ENCODE data around the gene SYF2. TPM values are rescaled to one million over a fixed set of nuclear protein-coding genes. Genes with fewer than 3 reads are reported as not detected.

Gene SYF2
- total RNA-seq, 2 experiments from 2014 or later, result 39.0 to 42.4 TPM

DNA sequence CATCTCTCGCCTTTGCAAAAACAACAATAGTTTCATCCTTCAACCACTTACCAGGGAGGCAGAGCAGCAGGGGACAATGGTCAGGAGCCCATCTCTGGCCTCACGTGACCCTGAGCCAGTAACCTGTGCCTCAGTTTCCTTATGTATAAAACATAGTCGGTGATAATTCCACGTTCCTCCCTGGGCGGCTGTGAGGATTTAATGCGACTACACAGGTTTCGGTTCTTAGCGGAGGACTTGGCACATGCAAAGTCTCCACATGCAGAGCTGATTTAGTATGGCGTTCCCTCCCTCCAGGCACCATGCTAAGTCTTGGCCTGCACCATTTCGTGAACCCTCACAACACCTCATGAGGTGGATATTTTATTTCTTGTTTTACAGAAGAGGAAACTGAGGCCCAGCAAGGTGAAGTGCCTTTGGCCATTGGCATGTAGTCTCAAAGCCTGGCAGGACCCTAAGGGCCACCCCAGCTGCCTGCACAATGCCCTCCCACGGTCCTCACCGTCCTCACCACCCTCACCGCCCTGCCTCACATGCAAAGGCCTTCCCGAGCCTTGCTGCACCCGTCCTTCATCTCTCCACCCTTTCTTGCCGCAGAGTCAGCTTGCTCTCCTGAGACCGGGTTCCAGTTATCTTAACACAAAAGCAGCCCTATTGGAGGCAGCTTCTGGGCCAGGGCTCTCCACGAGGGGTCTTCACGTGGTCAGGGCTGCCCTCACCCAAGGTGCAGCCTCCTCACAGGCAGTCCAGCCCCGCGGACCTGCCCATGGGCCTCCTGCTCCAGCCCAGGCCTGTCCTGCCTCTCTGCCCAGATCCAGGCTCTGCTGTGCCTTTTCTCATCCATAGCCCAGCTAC lies 48.9 kb downstream of the SYF2 start:
- ChIA-PET CTCF (interaction anchor here (0.6 kb wide), 1 partner anchor 1862 kb away, joined by 3 read pairs; no protein-coding TSS in a partner anchor), POLR2A (no interaction called here)
- no peaks in the 10 kb centered on the region for H3K4me1 Mint-ChIP-seq
- intact Hi-C loops (cut with DNase I, micrococcal nuclease), result no loop called here
- H3K9me3 Mint-ChIP-seq (ENCODE audit: low read depth), result no peaks in the 10 kb centered on the region
- H3K4me3 Mint-ChIP-seq, result no peak overlapping the region
- H3K36me3 Mint-ChIP-seq (ENCODE audit: low read depth), result no peaks in the 10 kb centered on the region
- H3K27me3 Mint-ChIP-seq, result no peaks in the 10 kb centered on the region
- H3K27ac Mint-ChIP-seq, result no peak overlapping the region
- ATAC-seq (no peak), DNase-seq (no peak)

DNA sequence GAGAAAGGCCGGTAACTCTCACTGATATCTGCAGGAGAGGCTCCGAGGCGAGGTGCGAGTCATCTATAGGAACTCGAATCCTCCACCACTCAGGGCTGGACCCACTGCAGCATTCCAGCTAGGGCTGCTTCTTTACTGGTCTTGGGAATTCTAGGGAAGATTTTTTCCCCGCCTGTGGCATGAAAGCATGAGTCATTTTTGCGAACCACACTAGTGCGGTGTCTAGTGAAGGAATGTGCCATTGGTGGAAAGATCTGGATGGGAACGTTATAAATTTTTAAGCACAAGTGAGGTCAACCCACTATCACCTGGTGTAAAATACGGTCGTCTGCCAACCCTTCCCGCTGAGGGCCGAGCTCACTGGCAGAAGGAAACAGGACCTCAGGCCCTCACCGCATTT lies 49.7 kb downstream of the SYF2 start:
- intact Hi-C loops (cut with DNase I, micrococcal nuclease), result no loop called here
- Mint-ChIP-seq H3K4me3 (no peak overlapping the region), H3K4me1 (no peaks in the 10 kb centered on the region), H3K36me3 (ENCODE audit: low read depth) (no peaks in the 10 kb centered on the region), H3K27ac (no peak overlapping the region), H3K27me3 (no peaks in the 10 kb centered on the region), H3K9me3 (ENCODE audit: low read depth) (no peaks in the 10 kb centered on the region)
- ATAC-seq (no peak), DNase-seq (no peak)
- POLR2A ChIA-PET, result no interaction called here
- CTCF ChIA-PET, result interaction anchor here (0.6 kb wide), 1 partner anchor 1863 kb away, joined by 3 read pairs; no protein-coding TSS in a partner anchor

DNA sequence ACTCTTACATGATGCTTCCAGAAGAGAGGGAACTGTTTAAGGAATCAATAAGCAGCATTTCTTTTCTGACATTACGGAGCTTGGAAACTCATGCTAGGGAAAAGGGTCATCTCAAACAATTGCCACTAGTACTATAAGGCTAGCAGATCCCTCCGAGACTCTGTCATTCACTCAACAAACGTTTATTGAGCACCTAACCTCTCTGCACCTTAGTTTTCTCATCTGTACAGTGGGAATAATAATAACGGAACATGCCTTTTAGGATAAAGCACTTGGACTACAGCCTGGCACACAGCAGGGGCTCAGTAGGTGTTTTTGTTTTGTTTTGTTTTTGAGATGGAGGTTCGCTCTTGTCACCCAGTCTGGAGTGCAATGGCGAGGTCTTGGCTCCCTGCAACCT lies 51.3 kb downstream of the SYF2 start:
- Mint-ChIP-seq H3K27me3 (no peaks in the 10 kb centered on the region), H3K9me3 (ENCODE audit: low read depth) (peaks cover 10% of the 10 kb centered on the region), H3K27ac (no peak overlapping the region), H3K36me3 (ENCODE audit: low read depth) (no peaks in the 10 kb centered on the region), H3K4me1 (no peaks in the 10 kb centered on the region), H3K4me3 (no peak overlapping the region)
- POLR2A ChIA-PET, result no interaction called here
- CTCF ChIA-PET, result interaction anchor here (1.1 kb wide), 1 partner anchor 22 kb away, joined by 3 read pairs; no protein-coding TSS in a partner anchor
- DNase-seq, result no peak
- intact Hi-C loops (cut with DNase I, micrococcal nuclease), result no loop called here
- ATAC-seq, result no peak

DNA sequence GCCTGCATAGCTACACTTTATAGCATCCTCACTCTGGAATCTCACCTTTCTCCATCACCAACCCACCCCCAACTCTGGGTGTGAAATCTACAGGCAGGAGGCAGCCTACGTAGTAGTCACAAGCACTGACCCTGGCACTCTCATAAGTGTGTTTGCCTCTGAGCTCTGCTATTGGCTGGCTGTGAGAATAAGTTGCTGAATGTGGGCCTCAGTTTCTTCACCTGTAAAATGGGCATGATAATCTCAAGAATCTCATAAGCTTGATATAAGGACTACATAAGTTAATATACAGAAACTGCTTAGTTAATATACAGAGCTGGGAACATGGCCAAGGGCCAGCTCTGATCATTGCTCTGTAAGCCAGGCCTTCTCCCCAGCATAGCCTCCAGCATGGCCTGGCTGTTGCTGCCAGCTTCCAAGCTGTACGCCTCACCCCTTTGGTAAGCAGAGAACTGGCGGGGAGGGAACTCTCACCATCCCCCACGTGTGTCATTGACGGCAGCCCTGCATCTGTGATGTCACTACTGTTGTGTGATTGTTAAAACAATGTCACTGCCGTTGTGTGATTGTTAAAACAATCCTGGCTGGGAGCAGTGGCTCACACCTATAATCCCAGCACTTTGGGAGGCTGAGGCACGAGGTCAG lies 53.3 kb downstream of the SYF2 start:
- no peaks in the 10 kb centered on the region for H3K4me1 Mint-ChIP-seq
- no peak overlapping the region for H3K4me3 Mint-ChIP-seq
- ChIA-PET CTCF (no interaction called here), POLR2A (no interaction called here)
- H3K36me3 Mint-ChIP-seq (ENCODE audit: low read depth), result no peaks in the 10 kb centered on the region
- intact Hi-C loops (cut with DNase I, micrococcal nuclease), result no loop called here
- H3K27me3 Mint-ChIP-seq, result no peaks in the 10 kb centered on the region
- ATAC-seq (no peak), DNase-seq (no peak)
- peaks cover 12% of the 10 kb centered on the region for H3K9me3 Mint-ChIP-seq (ENCODE audit: low read depth)
- H3K27ac Mint-ChIP-seq, result no peak overlapping the region

DNA sequence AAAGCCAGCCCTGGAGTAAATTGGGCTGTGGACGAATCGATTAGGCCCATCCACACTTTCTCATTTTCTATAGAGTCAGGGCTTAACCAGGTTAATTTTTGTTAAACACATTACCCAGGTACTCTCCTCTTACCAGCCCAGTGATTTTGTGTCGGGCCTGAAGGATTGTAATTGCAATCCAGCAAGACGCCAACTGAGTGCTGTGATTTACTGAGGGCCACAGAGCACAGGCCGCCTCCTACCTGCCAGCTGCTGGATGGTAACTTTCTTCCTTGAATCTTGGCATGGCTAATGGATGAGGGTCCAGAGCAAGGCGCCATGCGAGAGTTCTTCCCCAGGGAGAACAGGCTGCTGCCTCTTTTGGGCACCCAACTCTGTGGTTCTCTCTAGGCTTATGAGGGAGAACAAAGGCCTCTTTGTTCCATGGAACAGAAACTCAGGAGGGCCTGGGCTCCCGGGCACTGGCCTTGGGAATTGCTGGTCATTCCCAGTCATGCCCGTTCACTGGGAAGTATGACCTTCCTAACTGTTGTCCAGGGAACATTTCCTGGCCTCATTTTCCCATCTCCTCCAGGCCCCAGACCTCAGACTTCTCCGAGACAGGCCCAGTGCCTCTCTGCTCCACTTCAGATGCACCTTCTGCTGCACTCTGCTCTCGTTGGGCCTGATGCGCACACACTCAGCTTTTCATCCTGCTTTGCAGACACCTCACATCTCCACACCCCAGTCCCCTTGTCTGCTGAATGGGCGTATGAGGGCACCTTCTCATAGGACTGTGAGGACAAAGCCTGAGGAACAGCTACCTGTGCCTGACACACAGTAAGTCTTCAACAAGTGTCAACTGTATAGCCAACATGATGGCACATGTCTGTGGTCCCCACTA lies 57.3 kb downstream of the SYF2 start:
- Mint-ChIP-seq H3K27ac (no peak overlapping the region), H3K4me3 (no peak overlapping the region), H3K9me3 (ENCODE audit: low read depth) (peaks cover 12% of the 10 kb centered on the region), H3K36me3 (ENCODE audit: low read depth) (no peaks in the 10 kb centered on the region), H3K27me3 (no peaks in the 10 kb centered on the region), H3K4me1 (no peaks in the 10 kb centered on the region)
- ATAC-seq (no peak), DNase-seq (no peak)
- intact Hi-C loops (cut with DNase I, micrococcal nuclease), result no loop called here
- POLR2A ChIA-PET, result no interaction called here
- CTCF ChIA-PET, result no interaction called here

DNA sequence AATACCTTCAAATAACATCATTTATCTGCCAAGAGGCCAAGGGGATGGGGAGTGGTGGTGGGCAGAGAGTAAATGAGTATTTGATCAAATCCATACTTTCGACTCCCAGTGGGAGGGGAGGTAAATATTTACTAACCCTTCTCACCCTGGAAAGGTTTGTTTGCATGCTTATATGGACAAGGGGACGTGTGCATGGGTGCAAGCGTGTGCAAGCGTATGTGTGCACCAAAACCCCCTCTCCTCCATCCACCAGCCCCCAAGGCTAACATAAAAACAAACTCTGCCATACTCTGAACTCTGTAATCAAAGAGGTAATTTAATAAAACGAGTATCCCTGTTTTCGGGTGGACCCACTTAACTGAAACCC lies 58.0 kb downstream of the SYF2 start:
- intact Hi-C loops (cut with DNase I, micrococcal nuclease), result no loop called here
- H3K36me3 Mint-ChIP-seq (ENCODE audit: low read depth), result no peaks in the 10 kb centered on the region
- no peaks in the 10 kb centered on the region for H3K4me1 Mint-ChIP-seq
- POLR2A ChIA-PET, result no interaction called here
- CTCF ChIA-PET, result no interaction called here
- H3K27me3 Mint-ChIP-seq, result no peaks in the 10 kb centered on the region
- peaks cover 12% of the 10 kb centered on the region for H3K9me3 Mint-ChIP-seq (ENCODE audit: low read depth)
- no peak overlapping the region for H3K27ac Mint-ChIP-seq
- ATAC-seq, result no peak
- DNase-seq, result no peak
- no peak overlapping the region for H3K4me3 Mint-ChIP-seq

DNA sequence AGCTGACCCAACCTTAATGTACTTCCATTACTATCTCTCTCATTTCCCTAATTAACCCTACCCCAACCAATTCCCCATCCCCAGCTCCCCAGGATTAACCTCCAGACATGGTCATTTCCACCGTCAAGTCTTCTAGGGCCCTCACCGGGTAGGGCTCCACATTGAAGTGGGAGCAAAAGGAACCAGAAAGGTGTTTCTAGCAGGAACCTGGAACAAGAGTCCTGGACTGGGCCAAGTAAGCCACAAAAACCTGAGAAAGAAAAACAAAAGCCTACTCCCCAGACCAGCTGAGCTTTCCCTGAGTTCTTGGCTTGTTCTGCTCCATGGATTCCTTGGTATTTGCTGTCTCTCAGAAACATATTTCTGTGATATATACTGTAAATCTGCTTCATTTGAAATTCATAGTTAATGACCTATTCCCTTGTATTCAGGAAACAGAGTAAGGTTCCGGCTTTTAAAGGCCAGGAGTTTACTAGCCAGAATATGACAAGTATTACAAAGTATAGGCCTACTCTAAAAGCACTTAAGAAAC lies 58.4 kb downstream of the SYF2 start:
- ATAC-seq, result no peak
- H3K27me3 Mint-ChIP-seq, result no peaks in the 10 kb centered on the region
- peaks cover 12% of the 10 kb centered on the region for H3K9me3 Mint-ChIP-seq (ENCODE audit: low read depth)
- no peak for DNase-seq
- H3K4me1 Mint-ChIP-seq, result no peaks in the 10 kb centered on the region
- ChIA-PET CTCF (interaction anchor here (0.7 to 1.4 kb wide), 2 partner anchors 14 to 31 kb away, joined by 3 read pairs; no protein-coding TSS in a partner anchor), POLR2A (no interaction called here)
- no peak overlapping the region for H3K4me3 Mint-ChIP-seq
- no peak overlapping the region for H3K27ac Mint-ChIP-seq
- no peaks in the 10 kb centered on the region for H3K36me3 Mint-ChIP-seq (ENCODE audit: low read depth)
- intact Hi-C loops (cut with DNase I, micrococcal nuclease), result no loop called here

Other genes starting within 250 kb of the SYF2 start
- 100 to 1,000 TPM in 1 of 2 experiments, 10 to 100 TPM in 1; 86.8 to 120 TPM for gene RSRP1, start 15.0 kb upstream of the SYF2 start, total RNA-seq
- not detected for gene RHD, start 40.0 kb upstream of the SYF2 start, total RNA-seq
- gene TMEM50A, start 105.8 kb upstream of the SYF2 start, total RNA-seq, result 100 to 1,000 TPM in 1 of 2 experiments, 10 to 100 TPM in 1; 98.0 to 120 TPM
- gene RHCE, start 188.3 kb upstream of the SYF2 start, total RNA-seq, result 1 to 10 TPM in 1 of 2 experiments, under 1 TPM in 1; 0.91 to 1.0 TPM
- gene MACO1, start 198.4 kb upstream of the SYF2 start, total RNA-seq, result 10 to 100 TPM; 15.7 to 18.5 TPM

Data from activated CD4-positive, alpha-beta T cell treated with anti-CD3 and anti-CD28 coated beads for 36 hours (primary cell).